GM13976 (cell line): ENCODE measurements around the gene TADA2B.

ENCODE experiments used
- DNase-seq: peaks from one replicate; pipeline ENCODE4 v3.0.0; 2012; ENCODE audit warnings: low spot score
- in situ Hi-C: fragments of 300-500 bp; cut with MboI; formaldehyde crosslinking; loops from one replicate; pipeline ENCODE4 v1.12.0; 2022; ENCODE audit warnings: low sequenced_read_pairs, mixed read lengths, inconsistent platforms; ENCODE audit not compliant: unreplicated experiment
- TF ChIP-seq, protein P1 (sequence below): IDR thresholded peaks from 2 replicates; pipeline ENCODE4 v1.5.1; 2012; ENCODE audit warnings: borderline replicate concordance, mild to moderate bottlenecking; ENCODE audit not compliant: insufficient read depth; ENCODE audit errors: extremely low read depth, missing control alignments, control extremely low read depth

TADA2B gene

DNA sequence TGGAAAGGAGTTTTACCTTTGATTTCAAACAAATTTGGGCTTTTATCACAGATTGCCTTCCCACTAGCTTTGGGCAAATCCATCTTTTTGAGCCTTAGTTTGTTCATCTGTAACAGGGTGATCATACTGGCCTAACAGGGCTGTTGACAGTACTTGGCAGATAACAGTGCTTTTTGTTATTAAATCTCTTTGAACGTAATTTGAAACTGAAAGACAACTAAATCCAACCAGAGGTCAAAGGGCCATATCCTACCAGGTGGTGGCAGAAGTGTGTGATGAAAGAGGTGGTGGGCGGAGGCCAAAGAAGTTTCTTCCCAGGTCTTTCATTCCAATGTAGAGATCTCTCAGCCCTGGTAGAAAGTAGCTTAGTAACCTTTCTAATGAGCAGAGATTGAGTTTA lies 35.2 kb upstream of the TADA2B start:
- in situ Hi-C loops = no loop called here
- TF ChIP-seq, protein P1, sequence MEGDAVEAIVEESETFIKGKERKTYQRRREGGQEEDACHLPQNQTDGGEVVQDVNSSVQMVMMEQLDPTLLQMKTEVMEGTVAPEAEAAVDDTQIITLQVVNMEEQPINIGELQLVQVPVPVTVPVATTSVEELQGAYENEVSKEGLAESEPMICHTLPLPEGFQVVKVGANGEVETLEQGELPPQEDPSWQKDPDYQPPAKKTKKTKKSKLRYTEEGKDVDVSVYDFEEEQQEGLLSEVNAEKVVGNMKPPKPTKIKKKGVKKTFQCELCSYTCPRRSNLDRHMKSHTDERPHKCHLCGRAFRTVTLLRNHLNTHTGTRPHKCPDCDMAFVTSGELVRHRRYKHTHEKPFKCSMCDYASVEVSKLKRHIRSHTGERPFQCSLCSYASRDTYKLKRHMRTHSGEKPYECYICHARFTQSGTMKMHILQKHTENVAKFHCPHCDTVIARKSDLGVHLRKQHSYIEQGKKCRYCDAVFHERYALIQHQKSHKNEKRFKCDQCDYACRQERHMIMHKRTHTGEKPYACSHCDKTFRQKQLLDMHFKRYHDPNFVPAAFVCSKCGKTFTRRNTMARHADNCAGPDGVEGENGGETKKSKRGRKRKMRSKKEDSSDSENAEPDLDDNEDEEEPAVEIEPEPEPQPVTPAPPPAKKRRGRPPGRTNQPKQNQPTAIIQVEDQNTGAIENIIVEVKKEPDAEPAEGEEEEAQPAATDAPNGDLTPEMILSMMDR = no peak
- DNase-seq = no peak

DNA sequence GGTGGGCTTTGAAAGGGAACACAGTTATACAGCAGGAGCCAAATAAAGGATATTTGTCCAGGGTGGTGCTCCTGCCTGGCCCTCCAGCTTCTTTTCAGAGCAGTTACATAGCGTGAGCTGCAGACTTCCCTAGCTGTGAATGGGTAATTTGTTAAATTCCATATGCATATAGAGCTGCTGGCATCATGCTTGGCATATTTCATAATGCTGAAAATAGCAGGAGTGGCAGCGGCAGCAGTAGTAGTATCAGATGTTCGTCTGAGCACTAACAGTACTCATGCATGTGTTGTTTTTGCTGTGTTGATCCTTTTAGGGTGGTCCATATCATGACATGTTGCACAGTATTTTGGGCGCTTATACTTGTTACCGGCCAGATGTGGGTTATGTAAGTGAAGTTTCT lies 33.6 kb upstream of the TADA2B start:
- TF ChIP-seq, protein P1 = no peak
- in situ Hi-C loops = no loop called here

DNA sequence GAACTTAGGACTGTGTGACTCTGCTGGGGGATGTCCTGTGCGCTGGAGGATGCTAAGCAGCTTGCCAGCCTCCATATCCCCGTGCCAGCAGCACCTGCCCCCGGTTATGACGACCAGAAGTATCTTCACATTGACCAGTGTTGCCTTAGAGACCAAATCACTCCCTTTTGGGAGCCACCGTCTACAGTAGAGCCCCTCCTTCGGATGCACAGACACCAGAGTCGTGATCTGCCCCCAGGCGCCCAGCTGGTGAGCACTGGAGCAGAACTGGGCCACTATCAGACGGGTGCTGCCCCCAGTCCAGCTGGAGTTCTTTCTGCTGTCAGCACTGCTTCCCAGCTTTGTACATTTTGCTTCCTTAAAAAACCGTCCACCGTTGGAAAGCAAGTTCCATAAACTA lies 30.0 kb upstream of the TADA2B start:
- no peak for DNase-seq
- TF ChIP-seq, protein P1 = no peak
- in situ Hi-C loops = no loop called here

More for the DNA sequence above, 33.6 kb upstream of the TADA2B start:
- no peak for DNase-seq

DNA sequence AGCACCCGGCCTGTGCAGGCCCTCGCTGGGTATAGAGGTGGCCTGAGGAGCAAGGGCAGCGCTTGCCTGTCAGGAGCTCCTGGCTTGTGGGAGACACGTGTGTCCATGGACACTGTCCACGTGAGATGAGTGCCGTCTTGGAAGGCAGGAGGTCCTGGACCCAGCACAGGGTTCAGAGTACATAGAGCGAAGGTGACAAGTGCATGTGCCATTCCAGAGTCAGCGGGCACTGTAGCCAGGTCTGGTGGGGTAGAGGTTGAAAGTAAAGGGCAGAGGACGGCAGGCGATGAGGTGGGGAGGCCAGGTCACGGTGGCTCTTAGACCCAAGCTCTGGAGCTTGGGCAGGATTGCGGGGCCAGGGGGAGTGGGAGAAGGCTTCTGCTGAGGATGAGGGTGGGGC lies 28.4 kb upstream of the TADA2B start:
- in situ Hi-C loops = no loop called here
- TF ChIP-seq, protein P1 = no peak
- no peak for DNase-seq

DNA sequence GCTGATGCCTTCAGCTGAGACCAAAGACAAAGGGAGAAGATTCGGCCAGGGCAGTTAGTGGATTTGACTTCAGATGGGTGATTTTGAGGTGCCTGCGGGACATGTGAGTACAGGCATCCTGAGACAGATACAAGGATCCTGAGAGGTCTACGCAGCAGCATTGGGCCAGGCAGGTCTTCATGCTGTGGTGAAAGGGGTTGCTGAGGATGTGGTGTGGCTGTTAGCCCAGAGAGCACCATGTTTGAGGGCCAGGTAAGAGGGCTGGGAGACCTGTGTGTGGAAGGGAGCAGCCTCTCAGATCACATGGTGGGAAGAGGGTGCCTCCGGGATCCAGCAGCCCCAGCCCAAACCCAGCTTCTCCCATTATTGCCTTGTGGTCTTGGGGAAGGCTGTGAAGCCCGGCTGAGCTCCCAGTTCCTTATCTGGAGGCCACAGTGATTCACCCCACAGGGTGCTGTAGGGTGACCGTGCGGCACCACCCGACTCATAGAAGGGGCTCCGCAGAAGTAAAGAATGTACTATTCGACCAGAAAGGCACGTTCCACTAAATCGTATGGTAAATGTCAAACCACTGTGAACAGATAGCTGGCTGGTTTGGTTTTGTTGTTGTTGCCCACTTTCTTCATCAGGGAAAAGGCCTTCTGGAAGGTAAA lies 27.7 kb upstream of the TADA2B start:
- DNase-seq = no peak
- in situ Hi-C loops = no loop called here
- TF ChIP-seq, protein P1 = no peak

DNA sequence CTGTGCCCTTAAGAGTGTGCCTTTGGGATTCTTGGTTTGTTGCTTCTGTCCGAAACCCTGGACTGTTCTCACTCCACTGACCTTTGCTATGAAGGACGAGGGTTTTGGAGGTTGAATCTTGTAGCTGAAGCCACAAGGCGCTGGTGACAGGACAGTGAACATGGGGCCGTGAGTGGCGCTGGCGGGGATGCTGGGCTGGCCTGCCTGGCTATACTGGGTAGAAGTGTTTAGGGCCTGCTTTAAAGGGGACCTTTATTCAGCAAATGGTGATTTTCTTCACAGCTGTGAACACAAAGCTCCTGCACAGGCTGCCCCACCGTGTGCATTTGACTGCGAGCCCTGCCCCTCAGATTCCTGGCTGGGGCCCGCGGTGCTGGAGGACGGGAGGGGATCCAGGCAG lies 27.1 kb upstream of the TADA2B start:
- DNase-seq = no peak
- TF ChIP-seq, protein P1 = no peak
- in situ Hi-C loops = no loop called here
